ENCODE measurements around the gene ATXN7L3. TPM values are rescaled to one million over a fixed set of nuclear protein-coding genes. Genes with fewer than 3 reads are reported as not detected.
A peak's percentile ranks its signal among the peaks of the same experiment; 100 is the strongest.

The ATXN7L3 gene
- total RNA-seq, 4 donors from 2014 or later, result 40.9 to 60.4 (median 52.7) TPM

DNA sequence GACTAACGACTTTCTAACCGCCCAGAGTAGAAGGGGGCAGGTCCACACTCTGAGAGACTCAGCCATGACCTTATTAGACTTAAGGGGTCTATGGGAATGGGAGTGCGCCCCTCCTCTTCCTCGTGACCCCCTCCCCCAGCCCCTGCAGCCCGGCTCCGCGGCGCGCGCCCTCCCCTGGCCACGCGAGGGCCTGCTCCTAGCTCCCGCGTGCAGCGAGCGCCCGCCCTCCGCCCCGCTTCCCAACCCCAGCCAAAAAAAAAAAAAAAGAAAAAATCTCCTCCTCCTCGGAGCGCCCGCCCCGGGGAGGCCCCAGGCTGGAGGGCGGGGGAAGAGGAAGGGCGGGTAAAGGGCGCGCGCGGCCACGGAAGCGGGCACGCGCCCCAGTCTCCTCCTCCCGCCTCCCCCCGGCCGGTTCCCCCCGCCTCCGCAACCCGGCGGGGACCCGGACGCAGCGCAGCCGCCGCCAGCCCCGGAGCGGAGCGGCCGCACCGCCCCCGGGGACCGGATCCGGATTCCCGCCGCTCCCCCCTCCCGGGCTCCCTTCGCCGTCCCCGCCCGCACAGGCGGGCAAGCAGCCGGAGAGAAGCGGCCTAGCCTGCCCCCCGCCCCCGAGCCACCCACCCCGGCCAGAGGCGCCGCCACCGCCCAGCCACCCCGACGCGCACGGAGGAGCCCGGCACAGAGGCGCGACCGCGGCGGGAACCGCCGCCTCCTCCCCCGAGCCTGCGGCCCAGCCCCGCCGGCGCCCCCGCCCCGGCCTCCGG is 18.8 kb upstream of the ATXN7L3 start:
- peak; percentile 72 to 74 for DNase-seq (ENCODE audit: low spot score in 2 of 2)
- H3K9me3 ChIP-seq, result no peaks in the 10 kb centered on the region
- peaks cover 0 to 32% (median 16%) of the 10 kb centered on the region in 3 donors for H3K36me3 ChIP-seq
- H3K4me3 ChIP-seq, result peak overlapping the region; percentile 32 to 85 (median 76)
- no peaks in the 10 kb centered on the region for H3K27me3 ChIP-seq
- peak in 1 of 2 donors; percentile 58 for TF ChIP-seq POLR2A (IDR thresholded peaks at IDR 0.05)
- TF ChIP-seq, protein P1, sequence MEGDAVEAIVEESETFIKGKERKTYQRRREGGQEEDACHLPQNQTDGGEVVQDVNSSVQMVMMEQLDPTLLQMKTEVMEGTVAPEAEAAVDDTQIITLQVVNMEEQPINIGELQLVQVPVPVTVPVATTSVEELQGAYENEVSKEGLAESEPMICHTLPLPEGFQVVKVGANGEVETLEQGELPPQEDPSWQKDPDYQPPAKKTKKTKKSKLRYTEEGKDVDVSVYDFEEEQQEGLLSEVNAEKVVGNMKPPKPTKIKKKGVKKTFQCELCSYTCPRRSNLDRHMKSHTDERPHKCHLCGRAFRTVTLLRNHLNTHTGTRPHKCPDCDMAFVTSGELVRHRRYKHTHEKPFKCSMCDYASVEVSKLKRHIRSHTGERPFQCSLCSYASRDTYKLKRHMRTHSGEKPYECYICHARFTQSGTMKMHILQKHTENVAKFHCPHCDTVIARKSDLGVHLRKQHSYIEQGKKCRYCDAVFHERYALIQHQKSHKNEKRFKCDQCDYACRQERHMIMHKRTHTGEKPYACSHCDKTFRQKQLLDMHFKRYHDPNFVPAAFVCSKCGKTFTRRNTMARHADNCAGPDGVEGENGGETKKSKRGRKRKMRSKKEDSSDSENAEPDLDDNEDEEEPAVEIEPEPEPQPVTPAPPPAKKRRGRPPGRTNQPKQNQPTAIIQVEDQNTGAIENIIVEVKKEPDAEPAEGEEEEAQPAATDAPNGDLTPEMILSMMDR (IDR thresholded peaks at IDR 0.05), result peak; percentile 52 to 84 (median 66)
- peak; percentile 21 to 47 for TF ChIP-seq EP300 (IDR thresholded peaks at IDR 0.05)
- H3K27ac ChIP-seq, result peak overlapping the region; percentile 95 to 99 (median 98)
- H3K4me1 ChIP-seq, result peaks cover 4 to 50% (median 32%) of the 10 kb centered on the region in 4 donors
- 1% methylated on average over 25 to 56 of the region's 89 CpGs for WGBS, 2 donors

- Histone ChIP-seq H3K4me1 (peaks cover 4 to 50% (median 27%) of the 10 kb centered on the region in 4 donors), H3K36me3 (peaks cover 0 to 38% (median 16%) of the 10 kb centered on the region in 3 donors), H3K4me3 (peak overlapping the region; percentile 32 to 85 (median 76)), H3K27me3 (no peaks in the 10 kb centered on the region), H3K27ac (peak overlapping the region; percentile 95 to 99 (median 98)), H3K9me3 (no peaks in the 10 kb centered on the region)
- TF ChIP-seq, protein P1 (IDR thresholded peaks at IDR 0.05), result no peak
- TF ChIP-seq EP300 (IDR thresholded peaks at IDR 0.05) (no peak), POLR2A (IDR thresholded peaks at IDR 0.05) (no peak)
- no peak for DNase-seq (ENCODE audit: low spot score in 2 of 2)
- 3% methylated on average over 8 to 10 of the region's 10 CpGs for WGBS, 2 donors
Observed at GRCh38 chr17:44217738-44218343, 18.2 kb upstream of the ATXN7L3 start.

- 62 to 70% methylated on average over 5 of the region's 5 CpGs for WGBS, 2 donors
- no peaks in the 10 kb centered on the region for H3K9me3 ChIP-seq
- peak overlapping the region in 3 of 4 donors; percentile 5 to 99 (median 96) for H3K27ac ChIP-seq
Observed at GRCh38 chr17:44216694-44217093, 17.0 kb upstream of the ATXN7L3 start.

DNA sequence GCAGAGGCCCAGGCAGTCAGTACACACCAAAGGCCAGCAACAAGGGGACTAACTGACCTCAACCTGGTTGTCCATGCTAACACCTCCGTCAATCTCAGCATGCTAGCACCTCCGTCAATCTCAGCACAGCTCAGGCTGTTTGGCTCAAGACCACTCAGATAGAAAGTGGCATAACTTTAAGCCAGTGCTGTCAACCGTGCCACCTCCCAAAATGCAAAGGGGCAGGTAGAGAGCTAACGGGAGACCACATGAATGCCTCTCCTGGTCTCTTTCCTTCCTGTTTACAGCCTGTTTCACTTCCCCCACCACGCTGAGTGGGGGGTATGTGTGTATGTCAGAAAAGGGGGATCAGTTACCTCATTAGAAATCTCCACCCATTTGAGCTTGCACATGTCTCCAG is 16.5 kb upstream of the ATXN7L3 start:
- H3K36me3 ChIP-seq, result peaks cover 0 to 54% (median 20%) of the 10 kb centered on the region in 3 donors
- WGBS, 2 donors, result 70 to 74% methylated on average over 5 of the region's 5 CpGs
- DNase-seq (ENCODE audit: low spot score in 2 of 2), result no peak
- no peaks in the 10 kb centered on the region for H3K9me3 ChIP-seq
- peak overlapping the region in 2 of 4 donors; percentile 96 to 99 for H3K27ac ChIP-seq
- H3K4me1 ChIP-seq, result peaks cover 4 to 57% (median 20%) of the 10 kb centered on the region in 4 donors
- H3K27me3 ChIP-seq, result no peaks in the 10 kb centered on the region
- TF ChIP-seq, protein P1 (IDR thresholded peaks at IDR 0.05), result no peak
- no peak for TF ChIP-seq POLR2A (IDR thresholded peaks at IDR 0.05)
- H3K4me3 ChIP-seq, result no peak overlapping the region

More at GRCh38 chr17:44216694-44217093, 17.0 kb upstream of the ATXN7L3 start:
- Histone ChIP-seq H3K36me3 (peaks cover 0 to 49% (median 16%) of the 10 kb centered on the region in 3 donors), H3K27me3 (no peaks in the 10 kb centered on the region), H3K4me3 (no peak overlapping the region), H3K4me1 (peaks cover 4 to 51% (median 21%) of the 10 kb centered on the region in 4 donors)
- no peak for DNase-seq (ENCODE audit: low spot score in 2 of 2)
- TF ChIP-seq, protein P1 (IDR thresholded peaks at IDR 0.05), result no peak
- no peak for TF ChIP-seq EP300 (IDR thresholded peaks at IDR 0.05)

GRCh38 chr17:44214896-44215295 is 15.2 kb upstream of the ATXN7L3 start:
- DNase-seq (ENCODE audit: low spot score in 2 of 2), result no peak
- TF ChIP-seq, protein P1 (IDR thresholded peaks at IDR 0.05), result no peak
- TF ChIP-seq EP300 (IDR thresholded peaks at IDR 0.05) (no peak), POLR2A (IDR thresholded peaks at IDR 0.05) (no peak)
- Histone ChIP-seq H3K4me3 (no peak overlapping the region), H3K9me3 (no peaks in the 10 kb centered on the region), H3K36me3 (peaks cover 0 to 64% (median 20%) of the 10 kb centered on the region in 3 donors), H3K27me3 (no peaks in the 10 kb centered on the region), H3K4me1 (peaks cover 4 to 69% (median 29%) of the 10 kb centered on the region in 4 donors), H3K27ac (no peak overlapping the region)
- 84 to 92% methylated on average over 6 of the region's 6 CpGs for WGBS, 2 donors

All from tibial nerve (tissue), 4 donors.